MM.1S (cell line): ENCODE measurements around the gene ZNF3.

Experiments used
- DNase-seq: peaks from one replicate; pipeline ENCODE4 v3.0.0-alpha.2; 2015
- H2AFZ ChIP-seq: fragments of 300-600 bp; sonication (generic); 2 replicates; pipeline ENCODE4 v1.6.0; 2016; ENCODE audit warnings: antibody characterized with exemption, low read length
- H3F3A ChIP-seq: fragments of 300-600 bp; sonication (generic); 2 replicates; pipeline ENCODE4 v1.6.1; 2016; ENCODE audit warnings: mild to moderate bottlenecking, antibody characterized with exemption, low read length, moderate library complexity, mixed read lengths; ENCODE audit not compliant: insufficient read depth
- H3K27ac ChIP-seq: fragments of 300-600 bp; sonication (generic); 2 replicates; pipeline ENCODE4 v1.5.1; 2016; ENCODE audit warnings: mild to moderate bottlenecking, low read length
- H3K27me3 ChIP-seq: fragments of 300-600 bp; sonication (generic); replicated peaks from 2 replicates; pipeline ENCODE4 v1.6.0; 2016; ENCODE audit warnings: low read length; ENCODE audit not compliant: insufficient read depth
- H3K36me3 ChIP-seq: fragments of 300-600 bp; sonication (generic); replicated peaks from 2 replicates; pipeline ENCODE4 v1.6.1; 2016; ENCODE audit warnings: mild to moderate bottlenecking, low read length, mixed read lengths; ENCODE audit not compliant: insufficient read depth
- H3K4me1 ChIP-seq: fragments of 300-600 bp; sonication (generic); 2 replicates; pipeline ENCODE4 v1.6.1; 2016; ENCODE audit warnings: low read length, mixed read lengths
- H3K4me2 ChIP-seq: fragments of 300-600 bp; sonication (generic); 2 replicates; pipeline ENCODE4 v1.6.0; 2016; ENCODE audit warnings: low read depth, low read length
- H3K4me3 ChIP-seq: fragments of 300-600 bp; sonication (generic); 2 replicates; pipeline ENCODE4 v1.5.1; 2016; ENCODE audit warnings: low read length, mixed read lengths
- H3K79me2 ChIP-seq: fragments of 300-600 bp; sonication (generic); 2 replicates; pipeline ENCODE4 v1.6.1; 2016; ENCODE audit warnings: mixed run types, low read length, mixed read lengths
- H3K9ac ChIP-seq: fragments of 300-600 bp; sonication (generic); 2 replicates; pipeline ENCODE4 v1.6.1; 2016; ENCODE audit warnings: low read length, mixed read lengths
- H3K9me2 ChIP-seq: fragments of 300-600 bp; sonication (generic); replicated peaks from 2 replicates; pipeline ENCODE4 v1.6.1; 2016; ENCODE audit warnings: mild to moderate bottlenecking, low read length, mixed read lengths; ENCODE audit not compliant: insufficient read depth
- H3K9me3 ChIP-seq: fragments of 300-600 bp; sonication (generic); replicated peaks from 2 replicates; pipeline ENCODE4 v1.6.1; 2016; ENCODE audit warnings: mild to moderate bottlenecking, low read length, mixed read lengths; ENCODE audit not compliant: insufficient read depth
- H4K20me1 ChIP-seq: fragments of 300-600 bp; sonication (generic); 2 replicates; pipeline ENCODE4 v1.6.1; 2016; ENCODE audit warnings: mild to moderate bottlenecking, low read length, moderate library complexity, mixed read lengths; ENCODE audit not compliant: insufficient read depth
- EZH2 ChIP-seq: fragments of 300-600 bp; sonication (generic); optimal IDR thresholded peaks from 2 replicates; pipeline ENCODE3; 2017; ENCODE audit warnings: low read depth, mild to moderate bottlenecking, antibody characterized with exemption, low read length, mixed read lengths
- EZH2phosphoT487 ChIP-seq: fragments of 300-600 bp; sonication (generic); IDR thresholded peaks from 2 replicates; pipeline ENCODE4 v1.6.1; 2018; ENCODE audit warnings: antibody characterized with exemption, low read length
- TF ChIP-seq, protein P1 (sequence below): fragments of 300-600 bp; sonication (generic); IDR thresholded peaks from 2 replicates; pipeline ENCODE4 v1.5.1; 2016; ENCODE audit warnings: antibody characterized with exemption, low read length, mixed read lengths

Gene ZNF3

DNA sequence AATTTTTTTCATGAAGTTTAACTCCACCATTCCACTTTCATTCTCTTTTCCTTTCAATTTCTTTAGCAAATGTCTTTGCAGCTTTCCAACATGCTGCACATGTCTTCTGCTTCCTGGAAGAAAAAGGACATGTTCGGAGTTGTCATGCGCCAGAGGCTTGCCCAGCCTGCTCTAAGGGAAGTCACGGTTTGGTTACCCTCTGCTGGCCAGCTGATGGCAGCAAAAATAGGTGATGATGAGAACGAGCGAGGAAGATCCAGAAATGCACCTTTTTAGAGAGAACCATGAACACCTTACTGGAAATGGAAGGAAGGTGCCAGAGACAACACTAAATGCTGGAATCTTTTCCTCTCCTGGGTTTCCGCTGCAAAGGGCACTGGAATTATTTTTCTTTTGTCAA, 36.8 kb downstream of the ZNF3 start:
- DNase-seq, result no peak
- Histone ChIP-seq H3K9me2 (no peaks in the 10 kb centered on the region), H3K4me3 (no peak overlapping the region), H4K20me1 (no peaks in the 10 kb centered on the region), H3K27ac (no peak overlapping the region), H2AFZ (no peak overlapping the region), H3K79me2 (no peaks in the 10 kb centered on the region), H3F3A (no peaks in the 10 kb centered on the region; the same call in 1 of the 2 replicates), H3K9me3 (no peaks in the 10 kb centered on the region), H3K4me1 (peaks cover 3% of the 10 kb centered on the region; the same call in 1 of the 2 replicates), H3K9ac (no peak overlapping the region), H3K27me3 (0 out of 2 replicates have a peak, but pooled peaks cover 4% of the 10 kb centered on the region), H3K4me2 (no peak overlapping the region), H3K36me3 (no peaks in the 10 kb centered on the region)
- TF ChIP-seq, protein P1, sequence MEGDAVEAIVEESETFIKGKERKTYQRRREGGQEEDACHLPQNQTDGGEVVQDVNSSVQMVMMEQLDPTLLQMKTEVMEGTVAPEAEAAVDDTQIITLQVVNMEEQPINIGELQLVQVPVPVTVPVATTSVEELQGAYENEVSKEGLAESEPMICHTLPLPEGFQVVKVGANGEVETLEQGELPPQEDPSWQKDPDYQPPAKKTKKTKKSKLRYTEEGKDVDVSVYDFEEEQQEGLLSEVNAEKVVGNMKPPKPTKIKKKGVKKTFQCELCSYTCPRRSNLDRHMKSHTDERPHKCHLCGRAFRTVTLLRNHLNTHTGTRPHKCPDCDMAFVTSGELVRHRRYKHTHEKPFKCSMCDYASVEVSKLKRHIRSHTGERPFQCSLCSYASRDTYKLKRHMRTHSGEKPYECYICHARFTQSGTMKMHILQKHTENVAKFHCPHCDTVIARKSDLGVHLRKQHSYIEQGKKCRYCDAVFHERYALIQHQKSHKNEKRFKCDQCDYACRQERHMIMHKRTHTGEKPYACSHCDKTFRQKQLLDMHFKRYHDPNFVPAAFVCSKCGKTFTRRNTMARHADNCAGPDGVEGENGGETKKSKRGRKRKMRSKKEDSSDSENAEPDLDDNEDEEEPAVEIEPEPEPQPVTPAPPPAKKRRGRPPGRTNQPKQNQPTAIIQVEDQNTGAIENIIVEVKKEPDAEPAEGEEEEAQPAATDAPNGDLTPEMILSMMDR, result no peak
- TF ChIP-seq EZH2phosphoT487 (no peak), EZH2 (no peak)

DNA sequence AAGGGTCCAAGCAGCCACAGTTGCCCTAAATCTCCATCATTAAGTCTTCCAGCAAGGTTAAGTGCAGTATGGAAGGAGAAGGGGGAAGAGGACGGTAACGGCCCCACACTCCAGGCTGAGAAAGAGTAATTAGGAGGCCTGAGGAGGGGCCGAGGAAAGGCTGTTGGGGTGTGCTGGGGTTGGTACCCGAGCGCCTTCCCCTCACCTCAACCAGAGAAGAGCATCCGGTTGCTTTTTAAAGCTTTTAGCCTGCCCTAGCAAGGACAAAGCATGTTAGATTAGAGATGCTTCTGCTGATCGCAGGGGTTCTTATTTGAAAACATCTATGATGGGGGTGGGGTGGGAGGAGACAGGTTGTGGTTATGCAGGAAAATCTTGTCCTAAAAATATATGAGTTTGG, 40.9 kb downstream of the ZNF3 start:
- no peaks in the 10 kb centered on the region for H3K36me3 ChIP-seq
- H3K27ac ChIP-seq, result no peak overlapping the region
- H3K4me3 ChIP-seq, result no peak overlapping the region
- no peaks in the 10 kb centered on the region for H3K9me2 ChIP-seq
- H2AFZ ChIP-seq, result no peak overlapping the region
- H4K20me1 ChIP-seq, result no peaks in the 10 kb centered on the region
- no peaks in the 10 kb centered on the region for H3K27me3 ChIP-seq
- no peaks in the 10 kb centered on the region for H3F3A ChIP-seq
- no peaks in the 10 kb centered on the region for H3K9me3 ChIP-seq
- no peak overlapping the region for H3K4me2 ChIP-seq
- DNase-seq, result no peak
- no peaks in the 10 kb centered on the region for H3K4me1 ChIP-seq
- no peaks in the 10 kb centered on the region for H3K79me2 ChIP-seq
- H3K9ac ChIP-seq, result no peak overlapping the region
- TF ChIP-seq EZH2 (no peak), EZH2phosphoT487 (no peak)
- TF ChIP-seq, protein P1, result no peak

DNA sequence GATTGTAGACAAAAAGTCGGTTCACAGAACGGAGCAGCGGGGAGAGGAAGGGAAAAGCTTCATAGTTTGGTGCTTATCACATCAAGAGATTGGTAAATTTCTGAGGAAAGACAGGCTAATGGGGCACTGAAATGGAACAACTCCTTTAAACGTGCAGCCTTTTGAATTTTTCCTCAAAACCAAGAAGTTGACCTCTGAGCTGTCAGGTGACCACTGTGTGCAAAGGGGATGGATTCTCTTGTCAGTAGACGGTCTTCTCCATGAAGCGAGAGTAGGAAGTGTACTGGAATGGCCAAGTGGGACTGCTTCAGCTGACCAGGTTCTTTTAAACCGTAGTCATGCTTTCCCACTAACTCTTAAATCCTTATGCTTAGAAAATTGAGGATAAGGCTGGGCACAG, 43.2 kb downstream of the ZNF3 start:
- H3K9ac ChIP-seq, result no peak overlapping the region
- no peak overlapping the region for H3K4me3 ChIP-seq
- H2AFZ ChIP-seq, result no peak overlapping the region
- no peak overlapping the region for H3K27ac ChIP-seq
- H3K9me3 ChIP-seq, result no peaks in the 10 kb centered on the region
- H3F3A ChIP-seq, result no peaks in the 10 kb centered on the region
- H3K36me3 ChIP-seq, result peaks cover 4% of the 10 kb centered on the region
- TF ChIP-seq, protein P1, result no peak
- no peak for TF ChIP-seq EZH2phosphoT487
- no peak for TF ChIP-seq EZH2
- H3K4me1 ChIP-seq, result no peaks in the 10 kb centered on the region
- H4K20me1 ChIP-seq, result no peaks in the 10 kb centered on the region
- H3K79me2 ChIP-seq, result no peaks in the 10 kb centered on the region
- DNase-seq, result no peak
- no peaks in the 10 kb centered on the region for H3K27me3 ChIP-seq
- no peaks in the 10 kb centered on the region for H3K9me2 ChIP-seq
- no peak overlapping the region for H3K4me2 ChIP-seq
